Hepatocyte (in vitro differentiated cells): ENCODE measurements around the gene CCDC192. TPM values are rescaled to one million over a fixed set of nuclear protein-coding genes. Genes with fewer than 3 reads are reported as not detected.

Source experiments
- DNase-seq: peaks from one replicate; pipeline ENCODE4 v3.0.0-alpha.2; 2016; ENCODE audit warnings: low spot score
- H2AFZ ChIP-seq: fragments of 200-600 bp; sonication (generic); 2 replicates; pipeline ENCODE4 v1.6.0; 2016; ENCODE audit warnings: antibody characterized with exemption, mild to moderate bottlenecking
- H3K27ac ChIP-seq: fragments of 200-600 bp; sonication (generic); 2 replicates; pipeline ENCODE4 v1.5.1; 2016; ENCODE audit warnings: mild to moderate bottlenecking
- H3K27me3 ChIP-seq: fragments of 200-600 bp; sonication (generic); 2 replicates; pipeline ENCODE4 v1.6.1; 2016
- H3K36me3 ChIP-seq: fragments of 200-600 bp; sonication (generic); replicated peaks from 2 replicates; pipeline ENCODE4 v1.5.1; 2016; ENCODE audit warnings: low read depth; ENCODE audit not compliant: insufficient read depth
- H3K4me1 ChIP-seq: fragments of 200-600 bp; sonication (generic); 2 replicates; pipeline ENCODE4 v1.5.1; 2016; ENCODE audit warnings: mild to moderate bottlenecking, moderate library complexity; ENCODE audit not compliant: insufficient read depth
- H3K4me2 ChIP-seq: fragments of 200-600 bp; sonication (generic); 2 replicates; pipeline ENCODE4 v1.6.0; 2016
- H3K4me3 ChIP-seq: fragments of 200-600 bp; sonication (generic); 2 replicates; pipeline ENCODE4 v1.5.1; 2016; ENCODE audit warnings: mild to moderate bottlenecking
- H3K79me2 ChIP-seq: fragments of 200-600 bp; sonication (generic); 2 replicates; pipeline ENCODE4 v1.6.0; 2017; ENCODE audit warnings: mild to moderate bottlenecking
- H3K9me2 ChIP-seq: fragments of 200-600 bp; sonication (generic); replicated peaks from 2 replicates; pipeline ENCODE4 v1.6.0; 2017; ENCODE audit warnings: mild to moderate bottlenecking; ENCODE audit not compliant: insufficient read depth
- H3K9me3 ChIP-seq: fragments of 200-600 bp; sonication (generic); 2 replicates; pipeline ENCODE4 v1.5.1; 2016; ENCODE audit warnings: low read depth, mild to moderate bottlenecking
- H4K20me1 ChIP-seq: fragments of 200-600 bp; sonication (generic); 2 replicates; pipeline ENCODE4 v1.6.0; 2016; ENCODE audit warnings: mild to moderate bottlenecking; ENCODE audit not compliant: insufficient read depth, poor library complexity, severe bottlenecking
- EZH2 ChIP-seq: fragments of 200-600 bp; sonication (generic); IDR thresholded peaks from 2 replicates; pipeline ENCODE4 v1.6.1; 2016; ENCODE audit warnings: antibody characterized with exemption, mild to moderate bottlenecking, borderline replicate concordance
- EZH2phosphoT487 ChIP-seq: fragments of 200-600 bp; sonication (generic); IDR thresholded peaks from one replicate; pipeline ENCODE4 v1.6.1; 2018; ENCODE audit warnings: antibody characterized with exemption, mild to moderate bottlenecking, low read depth, moderate library complexity; ENCODE audit not compliant: unreplicated experiment, severe bottlenecking
- WGBS: methylation state at CpG from one replicate; pipeline ENCODE4 v1.1.6; 2016; ENCODE audit warnings: low lambda C conversion rate; ENCODE audit errors: missing lambda C conversion rate; 5-methylcytosine and 5-hydroxymethylcytosine counted together
- polyA plus RNA-seq: library from polyadenylated mRNA; unstranded; fragments of >200 nt; fragmentation: Nextera tagmentation; extraction: Ambion mirVana; gene quantifications from 2 replicates; pipeline ENCODE4 v1.2.1, GENCODE V29; 2016
- total RNA-seq: library from RNA; depleted of rRNA; stranded (reverse); fragments of >200 nt; gene quantifications from 2 replicates; pipeline ENCODE4 v1.2.3, GENCODE V29; 2014
- TF ChIP-seq, protein P1 (sequence below): fragments of 200-600 bp; sonication (generic); IDR thresholded peaks from 2 replicates; pipeline ENCODE4 v1.5.1; 2016; ENCODE audit warnings: antibody characterized with exemption, mild to moderate bottlenecking; ENCODE audit not compliant: poor library complexity

The CCDC192 gene
- total and polyA plus RNA-seq, 2 experiments from 2014 or later = 0.39 TPM; not detected in 1

DNA sequence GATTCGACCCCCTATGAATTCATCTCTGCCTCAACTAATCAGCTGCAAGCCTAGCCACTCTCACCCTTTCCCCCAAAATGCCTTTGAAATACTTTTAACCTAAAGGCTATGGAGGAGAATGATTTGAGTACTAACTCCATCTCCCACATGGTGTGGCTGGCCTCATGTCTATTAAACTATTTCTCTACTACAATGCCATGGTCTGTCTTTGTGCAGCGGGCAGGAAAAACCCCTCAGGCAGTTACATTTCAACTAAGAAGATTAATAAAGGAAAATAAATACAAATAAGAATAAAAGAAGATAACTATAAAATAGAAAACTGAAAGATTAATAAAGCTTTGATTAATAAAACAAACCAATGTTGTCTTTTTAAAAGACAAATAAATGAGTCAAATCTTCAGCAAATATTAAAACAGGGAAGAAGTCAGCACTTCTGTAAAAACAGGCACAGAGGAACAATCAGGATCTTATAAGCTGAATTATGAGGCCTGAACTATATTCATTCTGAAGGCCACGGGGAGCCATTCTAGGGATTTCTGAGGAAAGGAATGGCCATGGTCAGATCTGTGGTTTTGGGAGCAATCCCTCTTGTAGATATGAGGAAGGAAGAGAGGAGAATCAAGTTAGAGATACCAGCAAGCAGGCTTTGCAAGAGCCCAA is 264.3 kb downstream of the CCDC192 start:
- no peaks in the 10 kb centered on the region for H3K79me2 ChIP-seq
- TF ChIP-seq EZH2phosphoT487 (no peak), EZH2 (no peak)
- TF ChIP-seq, protein P1, sequence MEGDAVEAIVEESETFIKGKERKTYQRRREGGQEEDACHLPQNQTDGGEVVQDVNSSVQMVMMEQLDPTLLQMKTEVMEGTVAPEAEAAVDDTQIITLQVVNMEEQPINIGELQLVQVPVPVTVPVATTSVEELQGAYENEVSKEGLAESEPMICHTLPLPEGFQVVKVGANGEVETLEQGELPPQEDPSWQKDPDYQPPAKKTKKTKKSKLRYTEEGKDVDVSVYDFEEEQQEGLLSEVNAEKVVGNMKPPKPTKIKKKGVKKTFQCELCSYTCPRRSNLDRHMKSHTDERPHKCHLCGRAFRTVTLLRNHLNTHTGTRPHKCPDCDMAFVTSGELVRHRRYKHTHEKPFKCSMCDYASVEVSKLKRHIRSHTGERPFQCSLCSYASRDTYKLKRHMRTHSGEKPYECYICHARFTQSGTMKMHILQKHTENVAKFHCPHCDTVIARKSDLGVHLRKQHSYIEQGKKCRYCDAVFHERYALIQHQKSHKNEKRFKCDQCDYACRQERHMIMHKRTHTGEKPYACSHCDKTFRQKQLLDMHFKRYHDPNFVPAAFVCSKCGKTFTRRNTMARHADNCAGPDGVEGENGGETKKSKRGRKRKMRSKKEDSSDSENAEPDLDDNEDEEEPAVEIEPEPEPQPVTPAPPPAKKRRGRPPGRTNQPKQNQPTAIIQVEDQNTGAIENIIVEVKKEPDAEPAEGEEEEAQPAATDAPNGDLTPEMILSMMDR = no peak
- no peaks in the 10 kb centered on the region for H4K20me1 ChIP-seq
- H3K9me2 ChIP-seq = no peaks in the 10 kb centered on the region
- no peaks in the 10 kb centered on the region for H3K36me3 ChIP-seq
- H3K4me1 ChIP-seq = no peaks in the 10 kb centered on the region
- DNase-seq = no peak
- H3K9me3 ChIP-seq = no peaks in the 10 kb centered on the region
- 89% methylated on average over 3 of the region's 3 CpGs for WGBS
- no peak overlapping the region for H3K27ac ChIP-seq
- no peak overlapping the region for H2AFZ ChIP-seq
- no peak overlapping the region for H3K4me3 ChIP-seq
- H3K27me3 ChIP-seq = no peaks in the 10 kb centered on the region
- no peak overlapping the region for H3K4me2 ChIP-seq

DNA sequence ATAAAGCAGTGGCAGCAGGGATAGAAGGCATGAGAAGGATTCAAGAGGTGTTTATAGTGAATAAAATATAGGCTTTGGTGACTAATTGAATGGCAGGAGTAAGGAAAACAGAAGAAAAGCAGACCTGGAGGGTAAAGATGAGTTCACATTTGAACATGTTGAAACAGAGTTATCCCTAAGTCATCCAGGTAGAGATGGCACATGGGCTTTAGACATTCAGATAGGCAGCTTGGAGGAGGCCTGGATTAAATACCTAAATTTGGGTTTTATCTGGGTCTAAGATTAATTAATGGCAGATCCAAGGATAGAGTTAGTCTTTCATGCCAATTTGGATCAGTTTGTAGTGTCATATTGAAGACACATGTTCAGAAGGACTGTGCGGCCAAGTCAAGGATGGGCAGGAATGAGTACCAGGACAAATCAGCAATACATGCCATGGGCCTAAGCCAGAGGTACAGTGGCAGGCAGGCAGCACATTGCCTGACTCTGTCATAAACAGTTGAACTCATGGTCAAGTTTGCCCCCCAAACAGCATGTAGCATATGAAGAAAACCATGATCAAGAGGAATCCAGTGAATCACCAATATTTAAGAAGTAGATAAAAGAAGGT is 264.9 kb downstream of the CCDC192 start:
- H2AFZ ChIP-seq = no peak overlapping the region
- H4K20me1 ChIP-seq = no peaks in the 10 kb centered on the region
- H3K27me3 ChIP-seq = no peaks in the 10 kb centered on the region
- no peak overlapping the region for H3K4me2 ChIP-seq
- no peaks in the 10 kb centered on the region for H3K9me3 ChIP-seq
- TF ChIP-seq EZH2phosphoT487 = no peak
- TF ChIP-seq, protein P1 = no peak
- DNase-seq = no peak
- no peaks in the 10 kb centered on the region for H3K79me2 ChIP-seq
- no peak overlapping the region for H3K4me3 ChIP-seq
- no peaks in the 10 kb centered on the region for H3K4me1 ChIP-seq
- H3K9me2 ChIP-seq = no peaks in the 10 kb centered on the region
- 100% methylated on average over 1 of the region's 1 CpG for WGBS
- no peaks in the 10 kb centered on the region for H3K36me3 ChIP-seq
- no peak overlapping the region for H3K27ac ChIP-seq

DNA sequence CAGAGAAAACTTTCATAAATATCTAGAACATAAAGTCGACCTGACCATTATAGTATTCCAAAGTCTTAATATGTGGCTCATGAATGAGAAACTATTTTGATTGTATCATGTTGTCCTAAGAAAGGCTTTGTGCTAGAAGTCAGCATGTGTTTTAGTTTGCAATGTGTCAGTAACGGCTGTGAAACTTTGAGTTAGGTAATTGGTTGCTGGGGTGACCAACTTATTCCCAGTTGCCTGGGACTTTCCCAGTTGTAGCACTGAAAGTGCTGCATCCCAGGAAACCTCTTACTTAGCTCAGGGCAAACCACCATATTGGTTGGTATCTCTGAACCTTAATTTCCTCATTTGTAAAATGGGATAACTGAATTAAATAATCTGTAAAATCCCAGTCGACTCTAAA is 265.8 kb downstream of the CCDC192 start:
- no peaks in the 10 kb centered on the region for H3K36me3 ChIP-seq
- no peak overlapping the region for H3K4me2 ChIP-seq
- no peaks in the 10 kb centered on the region for H3K9me2 ChIP-seq
- H3K9me3 ChIP-seq = no peaks in the 10 kb centered on the region
- WGBS = 92% methylated on average over 3 of the region's 3 CpGs
- H3K27ac ChIP-seq = no peak overlapping the region
- no peaks in the 10 kb centered on the region for H3K79me2 ChIP-seq
- no peak for TF ChIP-seq EZH2phosphoT487
- TF ChIP-seq EZH2 = no peak
- TF ChIP-seq, protein P1 = no peak
- no peak for DNase-seq
- H3K27me3 ChIP-seq = no peaks in the 10 kb centered on the region
- H2AFZ ChIP-seq = no peak overlapping the region
- H3K4me1 ChIP-seq = no peaks in the 10 kb centered on the region
- no peaks in the 10 kb centered on the region for H4K20me1 ChIP-seq
- H3K4me3 ChIP-seq = no peak overlapping the region
